ENCODE measurements around the gene ARHGEF37. TPM values are rescaled to one million over a fixed set of nuclear protein-coding genes. Genes with fewer than 3 reads are reported as not detected.
A peak's percentile ranks its signal among the peaks of the same experiment; 100 is the strongest.

The ARHGEF37 gene
- total and polyA plus RNA-seq, 9 of the 15 experiments (the other 6 are each of a cell fraction or from before 2014, with no cell fraction given): 0.01 to 0.27 (median 0.05) TPM

- no peak for TF ChIP-seq ZNF609 (CRISPR knock-in tag; IDR thresholded peaks at IDR 0.05; ENCODE audit: borderline replicate concordance)
- TF ChIP-seq ESRRA (IDR thresholded peaks at IDR 0.05; ENCODE audit: borderline replicate concordance, low read depth): no peak; the same call in 1 of the 2 replicates
- peak; percentile 68; the same call in 1 of the 2 replicates for TF ChIP-seq KLF16 (IDR thresholded peaks at IDR 0.05)
- no peak for TF ChIP-seq ID3 (CRISPR knock-in tag; IDR thresholded peaks at IDR 0.05)
- peak; percentile 39; the same call in 1 of the 2 replicates for TF ChIP-seq ID3 (tag; IDR thresholded peaks at IDR 0.05)
- TF ChIP-seq HMGN3 (IDR thresholded peaks at IDR 0.05; ENCODE audit: borderline replicate concordance, extremely low read depth, insufficient read length, low read depth, low read length): no peak
- TF ChIP-seq POLR2B (IDR thresholded peaks at IDR 0.05; ENCODE audit: low read depth, partially characterized antibody): no peak
- TF ChIP-seq PCBP1 (IDR thresholded peaks at IDR 0.05; ENCODE audit: low read depth, low read length, poor library complexity, severe bottlenecking): no peak
- TF ChIP-seq ZNF766 (CRISPR knock-in tag; conservative IDR thresholded peaks at IDR 0.05): 0 out of 2 replicates have a peak, but pooled peaks have one; percentile 17
- TF ChIP-seq MEF2A (IDR thresholded peaks at IDR 0.05; ENCODE audit: control insufficient read depth, low read depth, low read length): no peak
- TF ChIP-seq MYC (IDR thresholded peaks at IDR 0.05; ENCODE audit: low read depth, low read length): peak; percentile 67
- TF ChIP-seq MYC (CRISPR knock-in tag; IDR thresholded peaks at IDR 0.05; ENCODE audit: borderline replicate concordance, low read depth): no peak
- TF ChIP-seq ILF3 (IDR thresholded peaks at IDR 0.05; ENCODE audit: borderline replicate concordance): no peak
- TF ChIP-seq CBX2 (IDR thresholded peaks at IDR 0.05; ENCODE audit: insufficient read depth, low read length, poor library complexity, severe bottlenecking): no peak
- TF ChIP-seq ARID1B (IDR thresholded peaks at IDR 0.05): peak; percentile 85
- TF ChIP-seq NCOA6 (IDR thresholded peaks at IDR 0.05): no peak
- TF ChIP-seq ZNF12 (CRISPR knock-in tag; IDR thresholded peaks at IDR 0.05): no peak
- TF ChIP-seq PURB (CRISPR knock-in tag; IDR thresholded peaks at IDR 0.05; ENCODE audit: low read depth): no peak
- no peak for TF ChIP-seq BCL6 (CRISPR knock-in tag; IDR thresholded peaks at IDR 0.05)
- TF ChIP-seq HDGF (IDR thresholded peaks at IDR 0.05): peak; percentile 84; the same call in 1 of the 2 replicates
- TF ChIP-seq NFE2L1 (tag; IDR thresholded peaks at IDR 0.05; ENCODE audit: borderline replicate concordance, low read depth): peak; percentile 86
- no peak for TF ChIP-seq SLC30A9 (CRISPR knock-in tag; IDR thresholded peaks at IDR 0.05)
- TF ChIP-seq CEBPB (tag; IDR thresholded peaks at IDR 0.05): peak; percentile 22; the same call in 1 of the 2 replicates
- no peak for TF ChIP-seq ZNF347 (CRISPR knock-in tag; IDR thresholded peaks at IDR 0.05; ENCODE audit: low read depth)
These were observed 51.3 kb downstream of the ARHGEF37 start (continued) for GRCh38 chr5:149632311-149633251.

Measured in K562 (cell line).